Effector memory CD4-positive, alpha-beta T cell (primary cell): ENCODE data around the gene LRMDA.

Experiments used
- DNase-seq, 3 donors: peaks; one replicate each; pipeline ENCODE4 v3.0.0-alpha.2; 2020
- H3K27ac ChIP-seq: 2 replicates; pipeline ENCODE4 v1.7.0; 2013; ENCODE audit warnings: mild to moderate bottlenecking, low read length, moderate library complexity; ENCODE audit not compliant: insufficient read depth, poor library complexity, severe bottlenecking
- H3K27me3 ChIP-seq: replicated peaks from 2 replicates; pipeline ENCODE4 v1.7.0; 2013; ENCODE audit warnings: mild to moderate bottlenecking, low read length; ENCODE audit not compliant: insufficient read depth, control insufficient read depth, poor library complexity, severe bottlenecking
- H3K36me3 ChIP-seq: 2 replicates; pipeline ENCODE4 v1.7.0; 2013; ENCODE audit warnings: mild to moderate bottlenecking, low read length, moderate library complexity; ENCODE audit not compliant: control insufficient read depth, insufficient read depth
- H3K4me1 ChIP-seq: 2 replicates; pipeline ENCODE4 v1.7.0; 2013; ENCODE audit warnings: low read length, mild to moderate bottlenecking; ENCODE audit not compliant: control insufficient read depth, insufficient read depth, poor library complexity, severe bottlenecking
- H3K4me3 ChIP-seq: 2 replicates; pipeline ENCODE4 v1.7.0; 2013; ENCODE audit warnings: low read length, low read depth, mild to moderate bottlenecking; ENCODE audit not compliant: insufficient read depth, poor library complexity, severe bottlenecking
- H3K9me3 ChIP-seq: 2 replicates; pipeline ENCODE4 v1.7.0; 2013; ENCODE audit warnings: mild to moderate bottlenecking, low read length, moderate library complexity; ENCODE audit not compliant: control insufficient read depth

LRMDA gene

DNA sequence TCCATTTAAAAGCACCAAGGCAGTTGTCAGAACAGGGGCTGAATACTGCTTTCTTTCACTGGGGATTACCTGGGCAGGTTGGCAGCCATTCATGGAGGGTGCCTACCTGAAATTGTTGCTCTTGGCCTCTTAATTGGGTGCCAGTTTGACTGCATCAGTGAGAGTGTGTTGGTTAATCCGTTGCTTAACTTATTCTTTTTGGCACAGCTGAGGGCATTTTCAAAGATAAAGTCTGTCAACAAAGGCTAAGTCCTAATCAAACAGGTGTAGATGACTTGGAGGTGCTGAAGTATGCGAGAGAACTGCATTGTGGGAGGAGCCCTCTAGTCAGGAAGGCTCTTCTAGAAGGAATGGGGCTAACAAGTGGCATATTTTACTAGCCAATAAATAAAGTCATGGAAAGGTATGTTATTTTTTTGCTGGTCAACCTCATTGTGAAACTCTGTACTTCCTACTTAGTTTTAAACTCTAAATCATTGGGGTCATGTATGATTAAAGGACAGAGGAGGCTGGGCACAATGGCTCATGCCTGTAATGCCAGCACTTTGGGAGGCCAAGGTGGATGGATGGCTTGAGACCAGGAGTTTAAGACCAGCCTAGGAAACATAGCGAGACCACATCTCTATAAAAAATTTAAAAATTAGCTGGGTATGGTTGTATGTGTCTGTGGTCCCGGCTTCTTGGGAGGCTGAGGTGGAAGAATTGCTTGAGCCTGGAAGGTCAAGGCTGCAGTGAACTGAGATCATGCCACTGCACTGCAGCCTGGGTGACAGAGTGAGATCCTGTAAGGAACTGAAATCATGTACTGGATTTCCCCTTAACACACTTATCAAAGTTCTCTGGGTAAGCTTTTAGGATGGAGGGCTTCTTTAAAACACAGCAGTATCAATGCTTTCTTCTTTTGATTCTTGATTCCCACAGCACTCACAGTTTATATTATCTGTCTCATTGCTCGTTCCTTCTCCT is 134.1 kb downstream of the LRMDA start:
- no peaks in the 10 kb centered on the region for H3K9me3 ChIP-seq
- H3K4me3 ChIP-seq: no peak overlapping the region
- no peak overlapping the region for H3K27ac ChIP-seq
- DNase-seq: no peak
- H3K27me3 ChIP-seq: no peaks in the 10 kb centered on the region
- no peaks in the 10 kb centered on the region for H3K36me3 ChIP-seq
- H3K4me1 ChIP-seq: no peaks in the 10 kb centered on the region

DNA sequence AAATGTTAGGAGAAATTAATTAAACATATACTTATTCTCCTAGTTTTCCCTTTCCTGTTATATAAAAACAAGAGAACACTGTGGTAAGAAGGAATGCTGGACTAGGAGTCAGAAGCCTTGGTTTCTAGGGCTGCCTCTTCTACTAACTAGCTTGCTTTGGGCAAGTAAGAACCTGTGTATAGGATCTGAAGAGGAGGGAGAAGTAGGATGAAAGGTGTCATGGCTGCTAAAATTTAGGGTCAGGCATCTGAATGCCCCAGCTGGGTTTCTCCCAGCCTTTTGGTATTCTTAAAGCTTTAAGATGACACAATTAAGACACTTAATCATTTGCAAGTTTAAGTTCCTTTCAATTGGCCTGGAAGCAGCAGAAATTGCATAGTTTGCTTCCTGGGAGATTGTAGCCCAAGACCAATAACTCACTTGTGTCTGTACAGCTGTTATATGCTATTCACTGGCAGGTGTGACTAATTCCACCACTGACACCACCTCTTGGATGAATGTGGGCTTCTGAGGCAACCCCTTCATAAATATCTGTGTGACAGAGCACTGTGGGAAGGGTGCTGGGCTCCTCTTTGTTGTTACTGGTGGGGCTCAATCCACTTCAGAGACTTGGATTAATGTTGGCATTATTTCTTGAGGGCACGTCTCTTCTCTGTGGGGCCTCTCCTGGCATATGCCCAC is 137.2 kb downstream of the LRMDA start:
- H3K4me3 ChIP-seq: no peak overlapping the region
- no peaks in the 10 kb centered on the region for H3K36me3 ChIP-seq
- no peak for DNase-seq
- peaks cover 5% of the 10 kb centered on the region for H3K9me3 ChIP-seq
- no peak overlapping the region for H3K27ac ChIP-seq
- no peaks in the 10 kb centered on the region for H3K4me1 ChIP-seq
- H3K27me3 ChIP-seq: no peaks in the 10 kb centered on the region

DNA sequence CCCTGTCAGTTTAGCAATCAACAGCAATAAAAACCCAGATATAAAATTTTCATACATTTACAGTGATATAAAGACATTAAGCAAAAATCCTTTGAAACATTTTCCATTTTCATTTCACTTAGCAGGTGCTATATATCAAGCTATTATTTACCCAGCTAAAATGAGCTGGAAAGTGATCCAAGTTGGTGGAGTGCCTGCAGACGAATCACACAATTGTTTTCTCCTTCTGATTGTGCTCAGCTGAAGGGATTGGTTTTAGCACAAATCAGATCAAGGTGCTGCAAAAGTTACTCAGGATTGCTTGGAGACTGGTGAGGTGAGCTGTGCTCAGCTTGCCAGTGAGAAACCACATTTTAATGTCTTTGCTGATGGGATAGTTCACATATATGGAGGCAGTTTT is 138.1 kb downstream of the LRMDA start:
- Histone ChIP-seq H3K9me3 (peaks cover 5% of the 10 kb centered on the region), H3K27me3 (no peaks in the 10 kb centered on the region), H3K36me3 (no peaks in the 10 kb centered on the region), H3K4me1 (no peaks in the 10 kb centered on the region), H3K27ac (no peak overlapping the region), H3K4me3 (no peak overlapping the region)
- no peak for DNase-seq

DNA sequence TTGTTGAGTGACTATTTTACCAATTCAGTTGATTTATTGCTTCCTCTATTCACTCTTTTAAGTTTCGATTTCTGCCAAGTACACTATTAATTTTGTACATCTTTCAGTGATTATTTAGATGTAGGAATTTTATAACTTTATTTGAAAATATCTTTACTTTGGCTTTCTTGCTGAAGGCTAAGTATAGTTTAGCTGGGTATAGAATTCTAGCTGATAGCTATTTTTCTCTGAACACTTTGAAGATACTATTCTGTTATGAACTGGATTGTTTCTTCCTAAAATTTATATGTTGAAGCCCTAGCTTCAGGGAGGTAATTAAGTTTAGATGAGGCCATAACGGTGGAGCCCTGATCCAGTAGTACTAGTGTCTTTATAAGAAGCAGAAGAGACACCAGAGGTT is 141.1 kb downstream of the LRMDA start:
- Histone ChIP-seq H3K4me1 (no peaks in the 10 kb centered on the region), H3K27ac (no peak overlapping the region), H3K4me3 (no peak overlapping the region), H3K36me3 (no peaks in the 10 kb centered on the region), H3K27me3 (no peaks in the 10 kb centered on the region), H3K9me3 (peaks cover 5% of the 10 kb centered on the region)
- no peak for DNase-seq

DNA sequence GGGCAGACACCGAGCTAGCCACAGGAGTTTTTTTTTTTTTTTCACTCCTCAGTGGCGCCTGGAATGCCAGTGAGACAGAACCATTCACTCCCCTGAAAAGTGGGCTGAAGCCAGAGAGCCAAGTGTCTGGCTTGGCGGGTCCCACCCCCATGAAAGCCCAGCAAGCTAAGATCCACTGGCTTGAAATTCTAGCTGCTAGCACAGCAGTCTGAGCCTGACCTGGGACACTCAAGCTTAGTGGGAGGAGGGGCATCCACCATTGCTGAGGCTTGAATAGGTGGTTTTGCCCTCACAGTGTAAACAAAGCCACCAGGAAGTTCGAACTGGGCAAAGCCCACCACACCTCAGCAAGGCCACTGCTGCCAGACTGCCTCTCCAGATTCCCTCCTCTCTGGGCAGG is 144.5 kb downstream of the LRMDA start:
- no peak for DNase-seq
- no peaks in the 10 kb centered on the region for H3K36me3 ChIP-seq
- no peaks in the 10 kb centered on the region for H3K27me3 ChIP-seq
- H3K27ac ChIP-seq: no peak overlapping the region
- no peak overlapping the region for H3K4me3 ChIP-seq
- H3K9me3 ChIP-seq: peaks cover 5% of the 10 kb centered on the region
- H3K4me1 ChIP-seq: no peaks in the 10 kb centered on the region

DNA sequence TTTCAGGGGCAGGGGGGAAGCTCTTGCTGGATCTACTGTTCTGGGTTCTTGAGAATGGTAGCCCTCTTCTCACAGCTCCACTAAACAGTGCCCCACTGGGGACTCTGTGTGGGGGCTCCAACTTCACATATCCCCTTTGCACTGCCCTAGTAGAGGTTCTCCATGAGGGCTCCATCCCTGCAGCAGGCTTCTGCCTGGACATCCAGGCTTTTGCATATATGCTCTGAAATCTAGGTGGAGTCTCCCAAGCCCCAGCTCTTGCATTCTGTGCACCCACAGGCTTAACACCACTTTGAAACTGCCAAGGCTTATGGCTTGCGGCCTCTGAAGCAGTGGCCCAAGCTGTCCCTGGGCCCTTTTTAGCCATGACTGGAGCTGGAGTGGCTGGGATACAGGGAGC is 150.7 kb downstream of the LRMDA start:
- H3K9me3 ChIP-seq: peaks cover 8% of the 10 kb centered on the region
- no peaks in the 10 kb centered on the region for H3K27me3 ChIP-seq
- H3K4me3 ChIP-seq: no peak overlapping the region
- H3K27ac ChIP-seq: no peak overlapping the region
- no peaks in the 10 kb centered on the region for H3K4me1 ChIP-seq
- DNase-seq: no peak
- H3K36me3 ChIP-seq: no peaks in the 10 kb centered on the region

DNA sequence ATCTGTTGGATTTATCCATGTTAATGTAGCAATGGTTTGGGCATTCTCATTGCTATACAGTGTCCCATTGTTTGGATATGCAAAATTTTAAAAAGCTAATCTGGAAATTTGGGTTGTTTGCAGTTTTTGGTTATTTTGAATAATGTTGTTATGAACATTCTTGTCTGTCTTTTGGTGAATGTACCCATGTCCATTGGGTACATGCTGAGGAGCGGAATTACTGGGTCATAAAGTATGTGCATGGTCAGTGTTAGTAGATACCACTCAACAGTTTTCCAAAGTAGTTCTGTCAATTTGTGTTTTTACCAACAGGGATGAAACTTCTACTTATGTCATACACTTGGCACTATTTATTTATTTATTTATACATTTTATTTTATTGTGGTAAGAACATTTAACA is 153.9 kb downstream of the LRMDA start:
- Histone ChIP-seq H3K27me3 (no peaks in the 10 kb centered on the region), H3K4me3 (no peak overlapping the region), H3K4me1 (no peaks in the 10 kb centered on the region), H3K9me3 (peaks cover 8% of the 10 kb centered on the region), H3K36me3 (no peaks in the 10 kb centered on the region), H3K27ac (no peak overlapping the region)
- DNase-seq: no peak

DNA sequence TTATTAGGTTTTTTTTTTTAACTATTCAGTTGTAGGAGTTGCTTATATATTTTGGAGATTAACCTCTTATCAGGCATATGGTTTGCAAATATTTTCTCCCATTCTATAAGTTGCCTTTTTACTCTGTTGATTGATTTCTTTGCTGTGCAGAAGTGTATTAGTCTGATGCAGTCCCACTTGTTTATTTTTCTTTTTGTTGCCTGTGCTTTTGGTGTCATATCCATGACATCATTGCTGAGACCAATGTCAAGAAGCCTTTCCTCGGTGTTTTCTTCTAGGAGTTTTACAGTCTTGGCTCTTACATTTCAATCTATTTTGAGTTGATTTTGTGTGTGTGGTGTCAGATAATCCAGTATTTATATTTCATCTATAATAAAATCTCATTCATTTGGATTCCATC is 155.4 kb downstream of the LRMDA start:
- no peak for DNase-seq
- Histone ChIP-seq H3K27me3 (no peaks in the 10 kb centered on the region), H3K4me3 (no peak overlapping the region), H3K4me1 (no peaks in the 10 kb centered on the region), H3K36me3 (no peaks in the 10 kb centered on the region), H3K27ac (no peak overlapping the region), H3K9me3 (peaks cover 7% of the 10 kb centered on the region)

DNA sequence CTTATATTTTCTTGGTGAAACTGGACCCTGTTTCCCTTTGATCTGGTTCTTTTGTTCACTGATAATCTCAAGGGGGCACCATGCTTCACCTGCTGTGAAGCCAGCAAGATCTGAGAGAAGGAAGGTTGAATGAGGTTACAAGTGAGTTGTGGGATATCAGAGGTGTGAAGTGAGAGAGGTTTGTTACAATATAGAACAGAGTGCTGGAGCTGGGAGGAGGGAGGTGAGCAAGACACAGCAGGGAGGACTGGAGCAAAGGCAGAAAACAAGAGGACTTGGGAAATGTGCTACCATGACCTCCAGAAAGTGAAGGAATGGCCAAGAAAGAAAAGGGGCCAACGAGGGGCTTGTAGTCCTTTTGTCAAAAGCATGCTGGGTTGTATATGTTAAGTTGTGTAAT is 156.6 kb downstream of the LRMDA start:
- H3K27me3 ChIP-seq: no peaks in the 10 kb centered on the region
- no peaks in the 10 kb centered on the region for H3K9me3 ChIP-seq
- H3K4me3 ChIP-seq: no peak overlapping the region
- H3K27ac ChIP-seq: no peak overlapping the region
- no peaks in the 10 kb centered on the region for H3K4me1 ChIP-seq
- DNase-seq: no peak
- no peaks in the 10 kb centered on the region for H3K36me3 ChIP-seq
